SK-N-SH treated with all-trans-retinoic acid at 6 μM for 48 hours (cell line): ENCODE data around the gene SOCS3.

Experiments
- ATAC-seq: fragments of 200-7000 bp; cut with Tn5 transposase; 3 replicates; pipeline ENCODE4 v1.9.1; 2020; ENCODE audit warnings: mild to moderate bottlenecking, moderate library complexity
- ARNTL ChIP-seq: fragments of 450-650 bp; formaldehyde crosslinking; IDR thresholded peaks from 2 replicates; pipeline ENCODE4 v1.5.0; 2020; ENCODE audit warnings: low read depth, mild to moderate bottlenecking, moderate library complexity, borderline replicate concordance
- BACH2 ChIP-seq: fragments of 250-450 bp; sonication (Bioruptor Pico); IDR thresholded peaks from 2 replicates; pipeline ENCODE4 v1.9.0; 2021; ENCODE audit warnings: mild to moderate bottlenecking, borderline replicate concordance
- CREB5 ChIP-seq: fragments of 250-450 bp; sonication (Bioruptor Pico); IDR thresholded peaks from 2 replicates; pipeline ENCODE4 v1.5.1; 2020; ENCODE audit warnings: low read depth, mild to moderate bottlenecking, moderate library complexity
- CSDC2 ChIP-seq: fragments of 250-450 bp; sonication (Bioruptor Pico); IDR thresholded peaks from 2 replicates; pipeline ENCODE4 v1.5.0; 2020; ENCODE audit warnings: mild to moderate bottlenecking, moderate library complexity
- ESRRG ChIP-seq: fragments of 250-450 bp; sonication (Bioruptor Pico); IDR thresholded peaks from 2 replicates; pipeline ENCODE4 v1.6.1; 2021; ENCODE audit warnings: mild to moderate bottlenecking
- GLIS3 ChIP-seq: fragments of 250-450 bp; sonication (Bioruptor Pico); IDR thresholded peaks from 2 replicates; pipeline ENCODE4 v1.5.0; 2020; ENCODE audit warnings: mild to moderate bottlenecking, moderate library complexity
- ISL1 ChIP-seq: fragments of 250-450 bp; sonication (Bioruptor Pico); IDR thresholded peaks from 2 replicates; pipeline ENCODE4 v2.1.2; 2022; ENCODE audit warnings: mild to moderate bottlenecking, moderate library complexity
- OSR1 ChIP-seq: fragments of 250-450 bp; sonication (Bioruptor Pico); IDR thresholded peaks from 2 replicates; pipeline ENCODE4 v1.8.0; 2022; ENCODE audit warnings: moderate library complexity, mild to moderate bottlenecking, inconsistent platforms
- PATZ1 ChIP-seq: fragments of 250-450 bp; sonication (Bioruptor Pico); IDR thresholded peaks from 2 replicates; pipeline ENCODE4 v1.8.0; 2020; ENCODE audit warnings: mild to moderate bottlenecking, moderate library complexity, borderline replicate concordance
- PPARA ChIP-seq: fragments of 250-450 bp; sonication (Bioruptor Pico); IDR thresholded peaks from 2 replicates; pipeline ENCODE4 v1.5.0; 2020; ENCODE audit warnings: mild to moderate bottlenecking, borderline replicate concordance
- SNAI2 ChIP-seq: fragments of 250-450 bp; sonication (Bioruptor Pico); IDR thresholded peaks from 2 replicates; pipeline ENCODE4 v1.5.0; 2020; ENCODE audit warnings: mild to moderate bottlenecking, moderate library complexity
- TCF4 ChIP-seq: fragments of 250-450 bp; sonication (Bioruptor Pico); IDR thresholded peaks from 2 replicates; pipeline ENCODE4 v1.8.0; 2021; ENCODE audit warnings: mild to moderate bottlenecking, moderate library complexity, borderline replicate concordance
- TOX ChIP-seq: fragments of 250-450 bp; sonication (Bioruptor Pico); IDR thresholded peaks from 2 replicates; pipeline ENCODE4 v1.8.0; 2021; ENCODE audit warnings: mild to moderate bottlenecking, moderate library complexity, borderline replicate concordance
- TSHZ2 ChIP-seq: fragments of 250-450 bp; sonication (Bioruptor Pico); IDR thresholded peaks from 2 replicates; pipeline ENCODE4 v1.5.0; 2020; ENCODE audit warnings: mild to moderate bottlenecking, moderate library complexity
- ZFP30 ChIP-seq: fragments of 450-650 bp; formaldehyde crosslinking; IDR thresholded peaks from 2 replicates; pipeline ENCODE4 v1.5.0; 2022; ENCODE audit warnings: mild to moderate bottlenecking, moderate library complexity
- ZNF565 ChIP-seq: fragments of 450-650 bp; formaldehyde crosslinking; conservative IDR thresholded peaks from 2 replicates; pipeline ENCODE4 v1.5.0; 2020; ENCODE audit warnings: low read depth, mild to moderate bottlenecking, moderate library complexity
- ZNF8 ChIP-seq: fragments of 450-650 bp; formaldehyde crosslinking; IDR thresholded peaks from 2 replicates; pipeline ENCODE4 v1.5.0; 2020; ENCODE audit warnings: mild to moderate bottlenecking, moderate library complexity
- TF ChIP-seq, protein P1 (sequence below): fragments of 250-450 bp; sonication (Bioruptor Pico); IDR thresholded peaks from 2 replicates; pipeline ENCODE4 v1.8.0; 2021; ENCODE audit warnings: low read depth, mild to moderate bottlenecking, moderate library complexity, borderline replicate concordance
- TF ChIP-seq, protein P2 (sequence below): fragments of 250-450 bp; sonication (Bioruptor Pico); IDR thresholded peaks from 2 replicates; pipeline ENCODE4 v1.5.1; 2021; ENCODE audit warnings: mild to moderate bottlenecking, moderate library complexity

Gene SOCS3

DNA sequence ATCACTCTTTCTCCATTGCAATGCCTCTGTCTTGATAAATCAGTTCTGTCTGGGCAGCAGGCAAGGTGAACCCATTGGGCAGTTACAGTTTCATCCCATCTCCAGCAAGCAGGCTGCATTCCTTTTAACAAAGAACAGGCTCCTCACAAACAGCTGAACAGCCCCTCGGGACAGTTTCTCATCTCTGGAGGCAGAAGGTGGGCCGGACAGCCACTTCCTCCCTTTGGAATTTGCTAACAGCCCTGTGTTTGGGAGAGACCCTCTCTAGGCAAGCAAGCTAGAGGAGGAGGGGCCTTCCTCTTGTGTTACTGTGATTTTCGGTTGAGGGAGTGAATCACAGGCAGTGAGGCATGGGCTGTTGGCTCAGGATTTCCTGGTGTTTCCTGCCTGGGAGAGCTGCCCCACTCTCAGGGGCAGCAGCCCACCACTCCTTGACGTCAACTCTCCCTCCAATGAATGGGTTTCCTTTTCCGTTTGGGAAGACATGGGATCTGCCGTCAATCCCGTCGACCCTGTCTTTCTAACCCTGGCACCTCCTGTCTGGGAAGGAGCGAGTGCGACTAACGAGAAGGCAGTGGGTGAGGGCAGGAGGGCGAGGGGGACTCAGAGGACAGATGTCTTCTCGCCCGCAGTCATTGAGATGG, 14.9 kb upstream of the SOCS3 start:
- no peak for TF ChIP-seq TSHZ2
- TF ChIP-seq ISL1 (CRISPR knock-in tag) = no peak
- no peak for TF ChIP-seq OSR1
- no peak for TF ChIP-seq ZNF8 (CRISPR knock-in tag)
- TF ChIP-seq GLIS3 (CRISPR knock-in tag) = no peak
- TF ChIP-seq, protein P1, sequence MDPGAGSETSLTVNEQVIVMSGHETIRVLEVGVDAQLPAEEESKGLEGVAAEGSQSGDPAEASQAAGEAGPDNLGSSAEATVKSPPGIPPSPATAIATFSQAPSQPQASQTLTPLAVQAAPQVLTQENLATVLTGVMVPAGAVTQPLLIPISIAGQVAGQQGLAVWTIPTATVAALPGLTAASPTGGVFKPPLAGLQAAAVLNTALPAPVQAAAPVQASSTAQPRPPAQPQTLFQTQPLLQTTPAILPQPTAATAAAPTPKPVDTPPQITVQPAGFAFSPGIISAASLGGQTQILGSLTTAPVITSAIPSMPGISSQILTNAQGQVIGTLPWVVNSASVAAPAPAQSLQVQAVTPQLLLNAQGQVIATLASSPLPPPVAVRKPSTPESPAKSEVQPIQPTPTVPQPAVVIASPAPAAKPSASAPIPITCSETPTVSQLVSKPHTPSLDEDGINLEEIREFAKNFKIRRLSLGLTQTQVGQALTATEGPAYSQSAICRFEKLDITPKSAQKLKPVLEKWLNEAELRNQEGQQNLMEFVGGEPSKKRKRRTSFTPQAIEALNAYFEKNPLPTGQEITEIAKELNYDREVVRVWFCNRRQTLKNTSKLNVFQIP (CRISPR knock-in tag) = no peak
- TF ChIP-seq TCF4 (CRISPR knock-in tag) = no peak
- peak; percentile 49 for ATAC-seq

DNA sequence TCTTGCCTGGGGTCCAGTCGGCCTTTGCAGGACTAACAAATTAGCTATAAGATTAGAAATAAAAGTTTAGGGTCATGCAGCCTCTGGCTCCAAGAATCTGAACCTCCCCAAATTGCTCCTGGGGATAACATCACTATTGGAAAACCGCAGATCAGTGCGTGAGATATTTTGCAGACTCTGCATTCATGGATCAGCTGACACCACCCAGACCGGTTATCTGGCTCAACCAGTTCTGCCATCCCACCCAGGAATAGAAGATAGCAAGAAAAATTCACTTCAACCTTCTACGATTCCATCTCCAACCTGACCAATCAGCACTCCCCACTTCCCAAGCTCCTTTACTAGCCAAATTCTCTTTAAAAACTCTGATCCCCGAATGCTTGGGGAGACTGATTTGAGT, 14.3 kb upstream of the SOCS3 start:
- no peak for ATAC-seq
- TF ChIP-seq TCF4 (CRISPR knock-in tag) = no peak
- TF ChIP-seq CSDC2 (CRISPR knock-in tag) = no peak
- TF ChIP-seq CREB5 (CRISPR knock-in tag) = no peak
- no peak for TF ChIP-seq ESRRG
- TF ChIP-seq, protein P2, sequence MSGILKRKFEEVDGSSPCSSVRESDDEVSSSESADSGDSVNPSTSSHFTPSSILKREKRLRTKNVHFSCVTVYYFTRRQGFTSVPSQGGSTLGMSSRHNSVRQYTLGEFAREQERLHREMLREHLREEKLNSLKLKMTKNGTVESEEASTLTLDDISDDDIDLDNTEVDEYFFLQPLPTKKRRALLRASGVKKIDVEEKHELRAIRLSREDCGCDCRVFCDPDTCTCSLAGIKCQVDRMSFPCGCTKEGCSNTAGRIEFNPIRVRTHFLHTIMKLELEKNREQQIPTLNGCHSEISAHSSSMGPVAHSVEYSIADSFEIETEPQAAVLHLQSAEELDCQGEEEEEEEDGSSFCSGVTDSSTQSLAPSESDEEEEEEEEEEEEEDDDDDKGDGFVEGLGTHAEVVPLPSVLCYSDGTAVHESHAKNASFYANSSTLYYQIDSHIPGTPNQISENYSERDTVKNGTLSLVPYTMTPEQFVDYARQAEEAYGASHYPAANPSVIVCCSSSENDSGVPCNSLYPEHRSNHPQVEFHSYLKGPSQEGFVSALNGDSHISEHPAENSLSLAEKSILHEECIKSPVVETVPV = no peak
- no peak for TF ChIP-seq SNAI2 (CRISPR knock-in tag)
- TF ChIP-seq, all 23 proteins: peak for 0

- no peak for ATAC-seq
- TF ChIP-seq ZNF8 (CRISPR knock-in tag) (no peak), OSR1 (no peak), ZNF565 (CRISPR knock-in tag) (no peak), BACH2 (no peak), ZFP30 (no peak), PPARA (CRISPR knock-in tag) (no peak), PATZ1 (no peak), TSHZ2 (no peak), TOX (no peak), ARNTL (CRISPR knock-in tag) (no peak), SNAI2 (CRISPR knock-in tag) (no peak)
- TF ChIP-seq, all 23 proteins: peak for 0
Observed at GRCh38 chr17:78372841-78373240, 13.0 kb upstream of the SOCS3 start.
